Endothelial cell of umbilical vein (primary cell): ENCODE data around the gene ATG10. TPM values are rescaled to one million over a fixed set of nuclear protein-coding genes. Genes with fewer than 3 reads are reported as not detected.

Source experiments
- BruUV-seq: library from RNA; stranded (reverse); fragments of 400-500 nt; replicated peaks from 2 replicates; lab custom pipeline; 2021; lab: Mats Ljungman, UMichigan
- CTCF ChIA-PET: fragments of 300-600, 350-600 bp; sonication (Branson Sonifier 250); formaldehyde crosslinking; loops from one replicate; lab custom pipeline; 2021; ENCODE audit warnings: antibody characterized with exemption, inconsistent platforms; lab: Charles Lee
- POLR2A ChIA-PET: fragments of 300-600, 350-600 bp; sonication (Branson Sonifier 250); formaldehyde crosslinking; loops from one replicate; lab custom pipeline; 2021; ENCODE audit warnings: antibody characterized with exemption, inconsistent platforms; lab: Charles Lee
- DNase-seq: peaks from one replicate; pipeline ENCODE4 v3.0.0-alpha.2; 2011; ENCODE audit warnings: low read depth, low spot score
- FAIRE-seq: peaks from 2 replicates; lab custom pipeline; 2011; peaks lifted over from hg19 to GRCh38; lab: Jason Lieb, UNC
- H2AFZ ChIP-seq: 2 replicates; pipeline ENCODE4 v1.6.0; 2012; ENCODE audit warnings: low read depth, low read length, control low read depth, inconsistent platforms
- H3K27ac ChIP-seq: 2 replicates; pipeline ENCODE4 v1.5.1; 2011; ENCODE audit warnings: low read depth, mild to moderate bottlenecking, control low read depth, low read length, moderate library complexity; ENCODE audit not compliant: insufficient read depth
- H3K27me3 ChIP-seq, 2 experiments: 2 replicates each; pipeline versions ENCODE4 v1.6.0 to v1.6.1; 2011; ENCODE audit warnings: low read length in 2 of 2, mixed read lengths in 1 of 2; ENCODE audit not compliant: control insufficient read depth in 2 of 2, insufficient read depth in 2 of 2
- H3K36me3 ChIP-seq, 2 experiments: 2 replicates in 1 of 2; 3 replicates in 1 of 2; pipeline ENCODE4 v1.5.1; 2011; ENCODE audit warnings: low read length in 2 of 2, mild to moderate bottlenecking in 1 of 2, moderate library complexity in 1 of 2; ENCODE audit not compliant: control insufficient read depth in 2 of 2, insufficient read depth in 2 of 2; ENCODE audit errors: extremely low read depth in 1 of 2
- H3K4me1 ChIP-seq: 3 replicates; pipeline ENCODE4 v1.5.1; 2011; ENCODE audit warnings: mild to moderate bottlenecking, low read length; ENCODE audit not compliant: control insufficient read depth, insufficient read depth; ENCODE audit errors: extremely low read depth
- H3K4me2 ChIP-seq: 2 replicates; pipeline ENCODE4 v1.6.1; 2011; ENCODE audit warnings: low read length, control low read depth, mixed read lengths; ENCODE audit not compliant: insufficient read depth
- H3K4me3 ChIP-seq, 3 experiments: fragments of 200-600 bp in 1 of 3; sonication (generic), shearing (Covaris generic) in 1 of 3; replicated peaks in 1 of 3; 2 replicates each; pipeline ENCODE4 v1.5.1; 2011 to 2016; ENCODE audit warnings: control low read depth in 3 of 3, low read length in 3 of 3, mild to moderate bottlenecking in 2 of 3, inconsistent platforms in 1 of 3, low read depth in 1 of 3, moderate library complexity in 1 of 3; ENCODE audit not compliant: insufficient read depth in 1 of 3
- H3K79me2 ChIP-seq: 2 replicates; pipeline ENCODE4 v1.6.0; 2012; ENCODE audit warnings: low read length, inconsistent platforms; ENCODE audit not compliant: control insufficient read depth, insufficient read depth
- H3K9ac ChIP-seq: replicated peaks from 2 replicates; pipeline ENCODE3; 2011; ENCODE audit warnings: low read length, control low read depth; ENCODE audit not compliant: insufficient read depth; ENCODE audit errors: extremely low read depth
- H3K9me1 ChIP-seq: replicated peaks from 3 replicates; pipeline ENCODE4 v1.6.0; 2011; ENCODE audit warnings: mild to moderate bottlenecking, low read length; ENCODE audit not compliant: control insufficient read depth, insufficient read depth; ENCODE audit errors: extremely low read depth
- H3K9me3 ChIP-seq: replicated peaks from 2 replicates; pipeline ENCODE4 v1.5.1; 2012; ENCODE audit warnings: low read length, inconsistent platforms; ENCODE audit not compliant: control insufficient read depth, insufficient read depth
- H4K20me1 ChIP-seq: replicated peaks from 2 replicates; pipeline ENCODE3; 2011; ENCODE audit warnings: mild to moderate bottlenecking, low read length; ENCODE audit not compliant: control insufficient read depth, insufficient read depth; ENCODE audit errors: extremely low read depth
- CTCF ChIP-seq, 2 donors: IDR thresholded peaks; 1 replicate in 1 of 2; 2 replicates in 1 of 2; pipeline ENCODE4 v1.5.1; 2011; ENCODE audit warnings: low read length in 2 of 2, mild to moderate bottlenecking in 2 of 2, moderate library complexity in 2 of 2, control low read depth in 1 of 2, inconsistent platforms in 1 of 2, low read depth in 1 of 2; ENCODE audit not compliant: insufficient read depth in 1 of 2; ENCODE audit errors: extremely low read depth in 1 of 2
- EZH2 ChIP-seq: IDR thresholded peaks from 2 replicates; pipeline ENCODE4 v1.6.1; 2012; ENCODE audit warnings: borderline replicate concordance, low read depth, mild to moderate bottlenecking, moderate library complexity, low read length, inconsistent platforms; ENCODE audit not compliant: severe bottlenecking
- FOS ChIP-seq: IDR thresholded peaks from 2 replicates; pipeline ENCODE4 v1.6.1; 2011; ENCODE audit warnings: mild to moderate bottlenecking, low read length, moderate library complexity, borderline replicate concordance; ENCODE audit not compliant: insufficient read depth
- GATA2 ChIP-seq: IDR thresholded peaks from 2 replicates; pipeline ENCODE4 v1.7.0; 2011; ENCODE audit warnings: low read depth, mild to moderate bottlenecking, moderate library complexity, mixed read lengths, low read length; ENCODE audit not compliant: insufficient read length, insufficient read depth
- JUN ChIP-seq: IDR thresholded peaks from 2 replicates; pipeline ENCODE4 v1.6.1; 2011; ENCODE audit warnings: borderline replicate concordance, low read depth; ENCODE audit not compliant: insufficient read length, insufficient read depth
- MYC ChIP-seq: IDR thresholded peaks from one replicate; pipeline ENCODE4 v1.6.1; 2011; ENCODE audit warnings: mild to moderate bottlenecking, low read depth, low read length
- POLR2A ChIP-seq: IDR thresholded peaks from 2 replicates; pipeline ENCODE4 v1.6.1; 2012; ENCODE audit warnings: low read depth, mild to moderate bottlenecking, control low read depth, low read length
- POLR2AphosphoS5 ChIP-seq: IDR thresholded peaks from 2 replicates; pipeline ENCODE4 v1.6.1; 2012; ENCODE audit warnings: low read depth, mild to moderate bottlenecking, control low read depth, low read length, moderate library complexity; ENCODE audit not compliant: insufficient read depth
- dilution Hi-C: fragments of 300-500 bp; cut with MboI; formaldehyde crosslinking; loops from one replicate; pipeline ENCODE4 v1.15.0; 2019; ENCODE audit warnings: low sequenced_read_pairs; ENCODE audit not compliant: extremely low pct_ligation_motif_present
- intact Hi-C: fragments of 100-400 bp; cut with micrococcal nuclease; formaldehyde crosslinking; loops from one replicate; pipeline ENCODE4 v1.10.0; 2022
- polyA plus RNA-seq, 4 experiments: library from polyadenylated mRNA; depleted of rRNA in 3 of 4; stranded (reverse) in 3 of 4; unstranded in 1 of 4; fragments of >200 nt; gene quantifications; 2 replicates each; pipeline versions ENCODE4 v1.2.1 to v1.2.3, GENCODE V29; 2011 to 2012; ENCODE audit warnings: missing spikeins in 1 of 4
- total RNA-seq: library from RNA; stranded (reverse); gene quantifications from 2 replicates; pipeline ENCODE4 v1.2.3, GENCODE V29; 2021
- TF ChIP-seq, protein P1 (sequence below): IDR thresholded peaks from 2 replicates; pipeline ENCODE4 v1.6.1; 2011; ENCODE audit not compliant: insufficient read depth, insufficient read length

The ATG10 gene
- total and polyA plus RNA-seq, 2 donors (not counting 3 experiments of a cell fraction or from before 2014, with no cell fraction given), result 1.6 to 3.9 TPM

DNA sequence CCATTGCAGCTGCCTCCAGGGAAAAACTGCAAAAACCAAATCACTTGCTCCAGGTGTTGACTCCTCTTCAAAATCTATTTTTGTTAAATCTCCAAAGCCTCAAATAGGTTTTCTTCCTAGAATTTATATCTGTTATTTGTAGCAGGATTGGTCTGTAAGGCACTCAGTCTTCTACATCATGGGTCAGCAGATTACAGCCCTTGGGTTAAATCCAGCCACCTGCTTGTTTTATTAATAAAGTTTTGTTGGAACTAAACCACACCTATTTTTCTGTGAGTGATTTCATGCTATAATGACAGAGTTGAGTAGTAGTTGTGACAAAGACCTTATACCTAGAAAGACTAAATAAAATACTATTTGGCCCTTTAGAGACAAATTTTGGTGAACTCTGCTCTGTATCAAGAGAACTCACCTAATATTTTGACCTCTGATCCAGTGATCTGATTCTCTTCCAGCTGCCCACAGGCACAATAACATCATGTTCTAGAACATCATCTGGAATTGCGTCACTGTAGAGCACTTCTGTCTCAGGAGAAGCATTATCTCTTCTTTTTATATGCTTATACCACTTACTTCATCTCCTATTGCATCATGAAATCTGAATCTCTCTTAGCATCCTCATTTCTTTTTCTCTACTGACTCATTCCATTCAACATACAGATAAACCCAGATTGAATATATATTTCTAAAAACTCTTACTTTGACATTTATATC, 176.2 kb downstream of the ATG10 start:
- POLR2A ChIA-PET, result no interaction called here
- H3K27ac ChIP-seq, result no peak overlapping the region
- FAIRE-seq, result no peak
- H3K9ac ChIP-seq, result no peak overlapping the region
- H3K4me1 ChIP-seq, result no peaks in the 10 kb centered on the region
- TF ChIP-seq POLR2A (no peak), GATA2 (no peak), POLR2AphosphoS5 (no peak), JUN (no peak), FOS (no peak), EZH2 (no peak), CTCF (IDR thresholded peaks at IDR 0.05; ENCODE audit: extremely low read depth in 1 of 2, insufficient read depth in 1 of 2, low read depth in 1 of 2, low read length in 2 of 2) (no peak), MYC (no peak)
- TF ChIP-seq, protein P1, sequence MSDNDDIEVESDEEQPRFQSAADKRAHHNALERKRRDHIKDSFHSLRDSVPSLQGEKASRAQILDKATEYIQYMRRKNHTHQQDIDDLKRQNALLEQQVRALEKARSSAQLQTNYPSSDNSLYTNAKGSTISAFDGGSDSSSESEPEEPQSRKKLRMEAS, result no peak
- H3K27me3 ChIP-seq, result no peaks in the 10 kb centered on the region
- intact Hi-C loops, result no loop called here
- no peaks in the 10 kb centered on the region for H3K9me1 ChIP-seq
- no peak for DNase-seq
- no peaks in the 10 kb centered on the region for H3K9me3 ChIP-seq
- no peaks in the 10 kb centered on the region for H3K36me3 ChIP-seq
- CTCF ChIA-PET, result interaction anchor here (1.4 to 1.9 kb wide), 2 partner anchors 10 to 41 kb away, joined by 3 to 5 read pairs; no protein-coding TSS in a partner anchor
- H2AFZ ChIP-seq, result no peak overlapping the region
- H3K79me2 ChIP-seq, result no peaks in the 10 kb centered on the region
- no peak overlapping the region for H3K4me2 ChIP-seq
- H3K4me3 ChIP-seq, result no peak overlapping the region
- dilution Hi-C loops, result no loop called here
- no peaks in the 10 kb centered on the region for H4K20me1 ChIP-seq
- no TSS peak for BruUV-seq
